ENCODE measurements around the gene SPEF2. TPM values are rescaled to one million over a fixed set of nuclear protein-coding genes. Genes with fewer than 3 reads are reported as not detected.
"Not testable (repeated sequence)": the region's sequence is repeated elsewhere in the genome, so short reads cannot be mapped to it uniquely, and the experiment has no call there.

The SPEF2 gene
- total RNA-seq, 4 donors from 2014 or later: 0.49 to 2.8 (median 1.8) TPM

DNA sequence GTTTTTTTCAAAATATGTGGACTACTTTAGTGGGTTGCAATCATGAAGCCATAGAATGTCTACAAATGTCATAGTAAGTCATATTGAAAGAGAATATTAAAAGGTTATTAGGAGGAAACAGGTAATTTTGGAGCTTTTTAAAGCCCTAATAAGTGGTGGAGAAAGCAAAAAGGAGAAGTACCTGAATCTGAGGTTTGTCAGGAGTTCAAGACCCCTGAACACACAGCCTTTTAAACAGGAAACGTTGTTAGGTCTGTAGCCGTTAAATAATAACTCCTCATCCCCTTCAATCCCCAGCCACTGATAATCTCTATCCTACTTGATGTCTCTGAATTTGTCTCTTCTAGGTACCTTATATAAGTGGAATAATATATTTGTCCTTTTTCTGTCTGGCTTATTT is 51.1 kb downstream of the SPEF2 start:
- 81 to 88% methylated on average over 2 of the region's 2 CpGs for WGBS, 2 donors
- no peak for DNase-seq (ENCODE audit: low spot score in 2 of 2)
- no peak overlapping the region for H3K4me3 ChIP-seq (ENCODE audit: low read depth, poor library complexity, severe bottlenecking)
- intact Hi-C loops (cut with DNase I; ENCODE audit: low total_unique reads): no loop called here
- TF ChIP-seq CTCF (IDR thresholded peaks at IDR 0.05) (no peak), POLR2A (IDR thresholded peaks at IDR 0.05) (no peak)

DNA sequence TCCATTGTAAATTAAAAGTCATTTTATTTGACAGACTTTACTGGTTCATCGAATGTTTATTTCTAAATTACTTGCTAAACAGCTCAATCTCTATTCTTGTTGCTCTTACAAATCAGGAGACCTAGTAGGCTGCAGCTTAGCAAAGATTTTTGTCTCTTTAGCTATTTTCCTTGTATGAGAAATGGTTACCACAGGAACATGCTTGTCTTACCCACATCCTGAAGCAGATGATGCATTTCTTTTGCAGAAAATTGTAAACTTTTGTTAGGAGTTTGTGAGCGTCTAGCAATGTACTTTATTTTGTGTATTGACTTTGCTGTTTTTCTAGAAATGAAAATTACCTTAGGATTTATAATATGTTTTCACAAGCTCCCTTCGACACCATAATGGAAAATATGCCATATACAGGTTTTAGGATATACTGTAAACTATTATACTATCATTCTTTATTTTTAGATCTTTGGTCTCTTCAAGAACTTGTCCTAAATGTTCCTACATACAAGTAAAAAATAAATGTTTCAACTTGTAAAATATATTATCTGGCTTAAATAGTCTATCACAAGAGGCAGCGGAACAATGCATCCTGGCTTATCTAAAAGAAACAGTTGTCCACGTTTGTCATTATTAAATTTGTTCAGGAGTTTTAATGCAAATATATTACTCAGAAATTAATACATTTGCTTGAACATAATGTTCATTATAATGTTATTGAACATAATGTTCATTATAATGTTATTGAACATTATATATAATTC is 54.1 kb downstream of the SPEF2 start:
- intact Hi-C loops (cut with DNase I; ENCODE audit: low total_unique reads): no loop called here
- 84 to 92% methylated on average over 5 of the region's 5 CpGs for WGBS, 2 donors
- no peak for DNase-seq (ENCODE audit: low spot score in 2 of 2)
- H3K4me3 ChIP-seq (ENCODE audit: low read depth, poor library complexity, severe bottlenecking): no peak overlapping the region
- TF ChIP-seq POLR2A (IDR thresholded peaks at IDR 0.05): no peak
- no peak for TF ChIP-seq CTCF (IDR thresholded peaks at IDR 0.05)

DNA sequence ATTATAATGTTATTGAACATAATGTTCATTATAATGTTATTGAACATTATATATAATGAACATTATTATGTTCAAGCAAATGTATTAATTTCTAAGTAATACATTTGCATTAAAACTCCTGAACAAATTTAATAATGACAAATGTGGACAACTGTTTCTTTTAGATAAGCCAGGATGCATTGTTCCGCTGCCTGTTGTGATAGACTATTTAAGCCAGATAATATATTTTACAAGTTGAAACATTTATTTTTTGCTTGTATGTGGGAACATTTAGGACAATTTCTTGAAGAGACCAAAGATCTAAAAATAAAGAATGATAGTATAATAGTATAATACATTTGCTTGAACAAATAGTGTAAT is 54.6 kb downstream of the SPEF2 start:
- intact Hi-C loops (cut with DNase I; ENCODE audit: low total_unique reads); H3K4me3 ChIP-seq (ENCODE audit: low read depth, poor library complexity, severe bottlenecking); DNase-seq (ENCODE audit: low spot score in 2 of 2): not testable (repeated sequence)
- 93 to 95% methylated on average over 1 of the region's 1 CpG for WGBS, 2 donors

DNA sequence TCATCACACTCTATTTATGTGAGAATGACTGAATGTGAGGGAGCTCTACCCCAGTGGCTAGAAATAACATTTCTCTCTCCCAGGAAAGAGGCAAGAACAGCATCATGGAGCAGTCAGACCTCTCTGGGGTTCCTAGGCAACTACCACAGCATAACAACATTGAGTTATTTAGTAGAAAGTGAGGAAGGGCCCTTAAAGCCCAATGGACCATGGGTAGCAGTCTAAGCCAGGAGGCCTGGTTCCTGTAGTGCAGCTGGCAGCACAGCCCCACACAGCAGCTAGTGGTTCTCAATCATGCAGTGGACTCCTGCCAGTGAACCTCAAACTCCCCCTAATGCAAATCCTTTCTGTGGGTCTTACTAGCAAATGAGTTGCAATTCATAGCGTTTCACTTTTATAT is 55.3 kb downstream of the SPEF2 start:
- no peak for DNase-seq (ENCODE audit: low spot score in 2 of 2)
- WGBS, 2 donors: 75 to 85% methylated on average over 1 of the region's 1 CpG

GRCh38 chr5:35674049-35674448 is 56.4 kb downstream of the SPEF2 start:
- intact Hi-C loops (cut with DNase I; ENCODE audit: low total_unique reads): no loop called here
- no peak overlapping the region for H3K4me3 ChIP-seq (ENCODE audit: low read depth, poor library complexity, severe bottlenecking)
- TF ChIP-seq CTCF (IDR thresholded peaks at IDR 0.05) (no peak), POLR2A (IDR thresholded peaks at IDR 0.05) (no peak)
- 88 to 92% methylated on average over 2 of the region's 2 CpGs for WGBS, 2 donors
- DNase-seq (ENCODE audit: low spot score in 2 of 2): no peak

More for the DNA sequence above, 55.3 kb downstream of the SPEF2 start:
- intact Hi-C loops (cut with DNase I; ENCODE audit: low total_unique reads): no loop called here
- H3K4me3 ChIP-seq (ENCODE audit: low read depth, poor library complexity, severe bottlenecking): no peak overlapping the region
- no peak for TF ChIP-seq POLR2A (IDR thresholded peaks at IDR 0.05)
- no peak for TF ChIP-seq CTCF (IDR thresholded peaks at IDR 0.05)

- H3K4me3 ChIP-seq (ENCODE audit: low read depth, poor library complexity, severe bottlenecking): no peak overlapping the region
- 94 to 97% methylated on average over 12 of the region's 12 CpGs for WGBS, 2 donors
- TF ChIP-seq POLR2A (IDR thresholded peaks at IDR 0.05): no peak
- no peak for TF ChIP-seq CTCF (IDR thresholded peaks at IDR 0.05)
- no peak for DNase-seq (ENCODE audit: low spot score in 2 of 2)
- intact Hi-C loops (cut with DNase I; ENCODE audit: low total_unique reads): no loop called here
These were observed 57.7 kb downstream of the SPEF2 start for GRCh38 chr5:35675392-35675791.
